Measurements from ENCODE around the gene CTCFL.

Gene CTCFL

DNA sequence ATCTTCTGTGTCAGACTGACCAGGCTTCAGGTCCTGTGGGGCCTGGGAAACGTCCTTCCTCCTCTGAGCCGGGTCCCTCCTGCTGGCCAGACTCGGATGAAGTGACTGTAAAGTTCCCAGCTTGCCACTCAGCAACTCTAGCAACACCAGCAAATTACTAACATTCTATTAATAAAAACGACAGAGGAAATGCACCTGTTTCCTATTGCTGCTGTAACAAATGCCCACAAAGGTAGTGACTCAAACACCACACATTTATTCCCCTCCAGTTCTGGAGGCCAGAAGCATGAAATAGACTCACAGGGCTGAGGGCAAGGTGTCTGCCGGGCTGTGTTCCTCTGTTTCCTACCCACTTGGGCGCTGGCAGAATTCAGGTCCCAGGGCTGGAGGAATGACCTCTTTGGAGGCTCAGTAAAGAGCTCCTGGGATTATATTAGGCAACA, 48.8 kb downstream of the CTCFL start:
- no peaks in the 10 kb centered on the region for H3K27me3 ChIP-seq (ENCODE audit: insufficient read depth, poor library complexity, severe bottlenecking)
- H3K27ac ChIP-seq (replicated peaks), result peak overlapping the region; percentile 50
- DNase-seq (ENCODE audit: low read depth in 1 of 2, low spot score in 1 of 2), result peak in 1 of 2 experiments; percentile 38
- no peak overlapping the region for H3K4me3 ChIP-seq (replicated peaks; ENCODE audit: insufficient read depth, low read length)
- TF ChIP-seq, protein P1, sequence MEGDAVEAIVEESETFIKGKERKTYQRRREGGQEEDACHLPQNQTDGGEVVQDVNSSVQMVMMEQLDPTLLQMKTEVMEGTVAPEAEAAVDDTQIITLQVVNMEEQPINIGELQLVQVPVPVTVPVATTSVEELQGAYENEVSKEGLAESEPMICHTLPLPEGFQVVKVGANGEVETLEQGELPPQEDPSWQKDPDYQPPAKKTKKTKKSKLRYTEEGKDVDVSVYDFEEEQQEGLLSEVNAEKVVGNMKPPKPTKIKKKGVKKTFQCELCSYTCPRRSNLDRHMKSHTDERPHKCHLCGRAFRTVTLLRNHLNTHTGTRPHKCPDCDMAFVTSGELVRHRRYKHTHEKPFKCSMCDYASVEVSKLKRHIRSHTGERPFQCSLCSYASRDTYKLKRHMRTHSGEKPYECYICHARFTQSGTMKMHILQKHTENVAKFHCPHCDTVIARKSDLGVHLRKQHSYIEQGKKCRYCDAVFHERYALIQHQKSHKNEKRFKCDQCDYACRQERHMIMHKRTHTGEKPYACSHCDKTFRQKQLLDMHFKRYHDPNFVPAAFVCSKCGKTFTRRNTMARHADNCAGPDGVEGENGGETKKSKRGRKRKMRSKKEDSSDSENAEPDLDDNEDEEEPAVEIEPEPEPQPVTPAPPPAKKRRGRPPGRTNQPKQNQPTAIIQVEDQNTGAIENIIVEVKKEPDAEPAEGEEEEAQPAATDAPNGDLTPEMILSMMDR (IDR thresholded peaks at IDR 0.05; ENCODE audit: insufficient read depth, low read length), result no peak
- TF ChIP-seq SPI1 (IDR thresholded peaks at IDR 0.05; ENCODE audit: borderline replicate concordance, low read depth) (no peak), POLR2AphosphoS5 (IDR thresholded peaks at IDR 0.05; ENCODE audit: low read depth) (no peak), GABPA (IDR thresholded peaks at IDR 0.05; ENCODE audit: low read depth) (no peak)
- TF ChIP-seq, protein P2, sequence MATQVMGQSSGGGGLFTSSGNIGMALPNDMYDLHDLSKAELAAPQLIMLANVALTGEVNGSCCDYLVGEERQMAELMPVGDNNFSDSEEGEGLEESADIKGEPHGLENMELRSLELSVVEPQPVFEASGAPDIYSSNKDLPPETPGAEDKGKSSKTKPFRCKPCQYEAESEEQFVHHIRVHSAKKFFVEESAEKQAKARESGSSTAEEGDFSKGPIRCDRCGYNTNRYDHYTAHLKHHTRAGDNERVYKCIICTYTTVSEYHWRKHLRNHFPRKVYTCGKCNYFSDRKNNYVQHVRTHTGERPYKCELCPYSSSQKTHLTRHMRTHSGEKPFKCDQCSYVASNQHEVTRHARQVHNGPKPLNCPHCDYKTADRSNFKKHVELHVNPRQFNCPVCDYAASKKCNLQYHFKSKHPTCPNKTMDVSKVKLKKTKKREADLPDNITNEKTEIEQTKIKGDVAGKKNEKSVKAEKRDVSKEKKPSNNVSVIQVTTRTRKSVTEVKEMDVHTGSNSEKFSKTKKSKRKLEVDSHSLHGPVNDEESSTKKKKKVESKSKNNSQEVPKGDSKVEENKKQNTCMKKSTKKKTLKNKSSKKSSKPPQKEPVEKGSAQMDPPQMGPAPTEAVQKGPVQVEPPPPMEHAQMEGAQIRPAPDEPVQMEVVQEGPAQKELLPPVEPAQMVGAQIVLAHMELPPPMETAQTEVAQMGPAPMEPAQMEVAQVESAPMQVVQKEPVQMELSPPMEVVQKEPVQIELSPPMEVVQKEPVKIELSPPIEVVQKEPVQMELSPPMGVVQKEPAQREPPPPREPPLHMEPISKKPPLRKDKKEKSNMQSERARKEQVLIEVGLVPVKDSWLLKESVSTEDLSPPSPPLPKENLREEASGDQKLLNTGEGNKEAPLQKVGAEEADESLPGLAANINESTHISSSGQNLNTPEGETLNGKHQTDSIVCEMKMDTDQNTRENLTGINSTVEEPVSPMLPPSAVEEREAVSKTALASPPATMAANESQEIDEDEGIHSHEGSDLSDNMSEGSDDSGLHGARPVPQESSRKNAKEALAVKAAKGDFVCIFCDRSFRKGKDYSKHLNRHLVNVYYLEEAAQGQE (IDR thresholded peaks at IDR 0.05; ENCODE audit: insufficient replicate concordance, low read depth), result no peak

DNA sequence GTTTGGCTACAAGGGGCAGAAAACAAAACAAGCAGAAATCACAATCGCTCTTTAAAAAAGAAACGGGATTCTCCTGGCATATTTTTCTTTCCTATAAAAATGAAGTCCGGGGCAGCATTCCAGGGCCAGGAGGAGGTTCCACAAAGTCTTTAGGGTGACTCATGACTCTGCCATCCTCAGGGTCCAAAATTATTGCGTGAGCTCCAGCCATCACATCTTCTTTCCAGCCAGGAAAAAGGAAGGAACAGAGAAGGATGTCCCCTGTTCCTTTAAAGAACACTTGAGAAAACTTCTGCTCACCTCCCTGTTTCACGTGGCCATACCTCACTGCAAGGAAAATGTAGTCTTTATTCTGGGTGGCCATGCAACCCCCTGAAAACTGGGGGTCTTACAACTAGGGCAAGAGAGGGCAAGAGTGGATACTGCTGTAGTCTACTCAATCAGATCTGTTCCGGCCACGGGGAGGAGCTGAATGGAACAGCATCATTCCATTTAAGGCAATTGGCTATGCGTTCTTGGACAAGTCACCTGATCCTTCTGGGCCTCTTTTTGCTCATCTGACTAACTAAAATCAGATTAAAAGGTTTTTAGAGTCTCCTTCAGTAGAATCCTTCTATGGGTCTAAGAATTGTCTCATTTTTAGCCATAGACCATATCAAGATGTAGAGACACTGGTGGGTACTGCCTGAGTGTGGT, 49.4 kb downstream of the CTCFL start:
- no peak for TF ChIP-seq SPI1 (IDR thresholded peaks at IDR 0.05; ENCODE audit: borderline replicate concordance, low read depth)
- TF ChIP-seq, protein P2 (IDR thresholded peaks at IDR 0.05; ENCODE audit: insufficient replicate concordance, low read depth), result no peak
- no peak for TF ChIP-seq GABPA (IDR thresholded peaks at IDR 0.05; ENCODE audit: low read depth)
- TF ChIP-seq POLR2AphosphoS5 (IDR thresholded peaks at IDR 0.05; ENCODE audit: low read depth), result no peak
- TF ChIP-seq, protein P1 (IDR thresholded peaks at IDR 0.05; ENCODE audit: insufficient read depth, low read length), result no peak
- peak overlapping the region; percentile 50 for H3K27ac ChIP-seq (replicated peaks)
- H3K27me3 ChIP-seq (ENCODE audit: insufficient read depth, poor library complexity, severe bottlenecking), result no peaks in the 10 kb centered on the region
- no peak for DNase-seq (ENCODE audit: low read depth in 1 of 2, low spot score in 1 of 2)
- H3K4me3 ChIP-seq (replicated peaks; ENCODE audit: insufficient read depth, low read length), result no peak overlapping the region

DNA sequence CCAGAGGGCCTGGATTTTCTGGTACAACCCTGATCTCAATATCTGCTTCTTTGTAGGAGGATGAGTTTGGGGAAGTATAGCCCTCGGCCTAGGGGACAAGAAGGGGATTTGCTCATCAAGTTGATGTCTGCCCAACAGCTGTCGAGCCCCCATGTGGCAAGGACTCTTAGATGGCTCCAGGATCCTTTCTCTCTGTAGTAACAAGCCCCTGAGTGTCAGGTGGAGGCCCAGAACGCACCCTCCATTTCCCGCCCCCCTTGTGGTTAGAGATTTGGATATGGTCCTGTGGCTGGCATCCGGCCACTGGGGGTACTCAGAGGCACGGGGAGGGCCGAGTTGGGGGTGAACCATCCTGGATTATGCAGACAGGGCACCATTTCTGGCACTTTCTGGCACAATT, 50.1 kb downstream of the CTCFL start:
- H3K27ac ChIP-seq (replicated peaks), result no peak overlapping the region; the same call in 1 of the 2 replicates
- no peak for TF ChIP-seq GABPA (IDR thresholded peaks at IDR 0.05; ENCODE audit: low read depth)
- no peak for TF ChIP-seq SPI1 (IDR thresholded peaks at IDR 0.05; ENCODE audit: borderline replicate concordance, low read depth)
- no peak for TF ChIP-seq POLR2AphosphoS5 (IDR thresholded peaks at IDR 0.05; ENCODE audit: low read depth)
- TF ChIP-seq, protein P2 (IDR thresholded peaks at IDR 0.05; ENCODE audit: insufficient replicate concordance, low read depth), result no peak
- TF ChIP-seq, protein P1 (IDR thresholded peaks at IDR 0.05; ENCODE audit: insufficient read depth, low read length), result no peak

More for the DNA sequence above, 50.1 kb downstream of the CTCFL start:
- DNase-seq (ENCODE audit: low read depth in 1 of 2, low spot score in 1 of 2), result no peak
- Histone ChIP-seq H3K27me3 (ENCODE audit: insufficient read depth, poor library complexity, severe bottlenecking) (no peaks in the 10 kb centered on the region), H3K4me3 (replicated peaks; ENCODE audit: insufficient read depth, low read length) (no peak overlapping the region)

Data from HL-60 (cell line).